BLaER1 treated with 17β-estradiol and CSF1 and Interleukin-3, amounts not matched to agents 10 nM and 100 nM (cell line): ENCODE measurements around the gene APBB2.

Experiments used
- H3K27ac ChIP-seq, 11 experiments: shearing (Covaris generic); formaldehyde crosslinking; 2 replicates each; pipeline ENCODE4 v1.8.1; 2022
- H3K27me3 ChIP-seq, 11 experiments: shearing (Covaris generic); formaldehyde crosslinking; 2 replicates each; pipeline ENCODE4 v1.8.1; 2022
- H3K36me3 ChIP-seq, 11 experiments: shearing (Covaris generic); formaldehyde crosslinking; 2 replicates each; pipeline ENCODE4 v1.8.1; 2022
- H3K4me1 ChIP-seq, 10 experiments: shearing (Covaris generic); formaldehyde crosslinking; 2 replicates each; pipeline ENCODE4 v1.8.1; 2022
- H3K4me2 ChIP-seq, 11 experiments: shearing (Covaris generic); formaldehyde crosslinking; 2 replicates each; pipeline ENCODE4 v1.8.1; 2022
- H3K4me3 ChIP-seq, 10 experiments: shearing (Covaris generic); formaldehyde crosslinking; 2 replicates each; pipeline ENCODE4 v1.8.1; 2022
- H3K9ac ChIP-seq, 11 experiments: shearing (Covaris generic); formaldehyde crosslinking; 2 replicates each; pipeline ENCODE4 v1.8.1; 2022
- H3K9me3 ChIP-seq, 11 experiments: shearing (Covaris generic); formaldehyde crosslinking; replicated peaks in 1 of 11; 2 replicates each; pipeline ENCODE4 v1.8.1; 2022
- H4K20me1 ChIP-seq, 11 experiments: shearing (Covaris generic); formaldehyde crosslinking; 2 replicates each; pipeline ENCODE4 v1.8.1; 2022
- Cebpa-rat ChIP-seq, 11 experiments: shearing (Covaris generic); IDR thresholded peaks; 2 replicates each; pipeline ENCODE4 v1.8.1; 2022

Gene APBB2

DNA sequence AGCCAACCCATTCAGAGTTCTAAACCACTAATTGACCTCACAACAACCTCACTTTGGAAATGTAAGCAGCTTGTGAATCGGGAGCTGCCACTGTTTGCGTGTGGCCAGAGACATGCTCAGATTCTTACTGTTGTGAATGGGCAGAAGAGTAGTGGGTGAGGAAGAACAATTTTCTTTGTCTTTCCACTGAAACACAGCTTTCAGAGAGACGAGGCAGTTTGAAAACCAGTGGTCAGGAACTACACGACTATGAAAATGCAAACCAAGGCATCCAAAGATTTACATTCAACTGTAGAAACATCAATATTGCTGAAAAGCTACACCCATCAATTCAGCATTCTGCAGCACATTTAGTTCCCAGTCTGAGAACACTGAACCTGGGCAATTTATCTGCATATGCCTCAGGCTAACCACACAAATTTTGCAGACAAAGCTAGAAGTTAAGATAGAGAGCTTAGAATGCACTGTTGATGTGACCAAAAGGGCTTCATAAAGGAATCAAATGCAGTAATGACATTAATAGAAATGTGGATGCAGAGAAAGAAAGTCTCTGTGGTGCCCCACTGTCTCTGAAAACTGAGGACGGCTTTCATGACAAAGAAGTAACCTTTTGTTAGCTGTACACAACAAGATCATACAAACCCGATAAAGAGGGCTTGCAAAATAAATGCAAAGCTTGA is 134.3 kb downstream of the APBB2 start:
- no peaks in the 10 kb centered on the region for H3K36me3 ChIP-seq
- no peak overlapping the region for H3K4me3 ChIP-seq
- no peak overlapping the region for H3K4me2 ChIP-seq
- H3K27ac ChIP-seq = no peak overlapping the region
- TF ChIP-seq Cebpa-rat (IDR thresholded peaks at IDR 0.05) = no peak
- H3K9me3 ChIP-seq = peaks cover 0 to 15% (median 0%) of the 10 kb centered on the region in 11 experiments; a peak in 10 of 22 replicates
- no peaks in the 10 kb centered on the region; a peak in 1 of 22 replicates for H4K20me1 ChIP-seq
- no peaks in the 10 kb centered on the region for H3K4me1 ChIP-seq
- no peaks in the 10 kb centered on the region for H3K27me3 ChIP-seq
- no peak overlapping the region for H3K9ac ChIP-seq

DNA sequence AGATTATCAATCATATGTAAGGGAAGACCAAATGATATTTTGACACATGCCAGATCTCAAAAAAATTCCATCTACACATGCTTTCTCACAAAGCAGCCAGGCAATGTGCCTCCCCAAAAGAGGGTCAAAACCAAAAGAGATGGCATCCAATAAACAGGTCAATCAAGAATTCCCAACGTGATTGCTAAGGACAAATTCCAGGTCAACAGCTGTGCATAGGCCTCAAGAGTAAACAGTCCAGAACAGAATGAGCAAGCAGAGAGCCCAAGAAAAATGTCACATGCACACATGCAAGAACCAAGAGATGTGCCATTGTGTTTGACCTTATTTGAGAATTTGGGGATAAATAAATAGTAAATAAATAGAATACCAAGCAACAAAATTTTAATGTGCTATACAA is 136.7 kb downstream of the APBB2 start:
- no peak overlapping the region for H3K9ac ChIP-seq
- no peak overlapping the region for H3K4me2 ChIP-seq
- no peak for TF ChIP-seq Cebpa-rat (IDR thresholded peaks at IDR 0.05)
- H3K27ac ChIP-seq = no peak overlapping the region
- H3K4me3 ChIP-seq = no peak overlapping the region
- H3K4me1 ChIP-seq = peaks cover 0 to 10% (median 0%) of the 10 kb centered on the region in 10 experiments; a peak in 1 of 20 replicates
- H3K27me3 ChIP-seq = no peaks in the 10 kb centered on the region
- peaks cover 0 to 11% (median 0%) of the 10 kb centered on the region in 11 experiments; a peak in 4 of 22 replicates for H3K9me3 ChIP-seq
- H4K20me1 ChIP-seq = no peaks in the 10 kb centered on the region; a peak in 1 of 22 replicates
- H3K36me3 ChIP-seq = no peaks in the 10 kb centered on the region

DNA sequence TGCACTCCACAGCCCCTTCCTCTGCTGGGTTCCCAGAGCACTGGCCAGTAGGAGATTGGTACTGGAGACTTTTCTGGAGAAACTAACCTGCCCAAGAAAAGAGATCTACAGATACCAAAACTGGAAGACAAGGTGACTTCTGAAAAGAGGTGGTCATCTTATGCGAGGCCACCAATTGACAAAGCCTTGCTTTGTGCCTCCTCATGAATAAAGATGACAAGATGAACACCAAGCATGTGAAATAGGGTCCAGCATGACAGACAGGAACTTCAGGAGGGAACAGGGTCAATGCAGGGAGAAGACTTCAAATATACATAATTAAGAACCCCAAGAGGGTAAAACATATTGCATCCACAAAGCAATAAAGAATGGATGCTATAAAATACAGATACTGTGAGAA is 137.9 kb downstream of the APBB2 start:
- no peak overlapping the region for H3K4me3 ChIP-seq
- no peaks in the 10 kb centered on the region for H3K36me3 ChIP-seq
- no peak overlapping the region for H3K9ac ChIP-seq
- no peak overlapping the region for H3K27ac ChIP-seq
- H3K4me1 ChIP-seq = peaks cover 0 to 10% (median 0%) of the 10 kb centered on the region in 10 experiments; a peak in 1 of 20 replicates
- H3K9me3 ChIP-seq = peaks cover 0 to 11% (median 0%) of the 10 kb centered on the region in 11 experiments; a peak in 3 of 22 replicates
- H4K20me1 ChIP-seq = no peaks in the 10 kb centered on the region; a peak in 1 of 22 replicates
- H3K27me3 ChIP-seq = no peaks in the 10 kb centered on the region
- H3K4me2 ChIP-seq = no peak overlapping the region
- TF ChIP-seq Cebpa-rat (IDR thresholded peaks at IDR 0.05) = no peak

DNA sequence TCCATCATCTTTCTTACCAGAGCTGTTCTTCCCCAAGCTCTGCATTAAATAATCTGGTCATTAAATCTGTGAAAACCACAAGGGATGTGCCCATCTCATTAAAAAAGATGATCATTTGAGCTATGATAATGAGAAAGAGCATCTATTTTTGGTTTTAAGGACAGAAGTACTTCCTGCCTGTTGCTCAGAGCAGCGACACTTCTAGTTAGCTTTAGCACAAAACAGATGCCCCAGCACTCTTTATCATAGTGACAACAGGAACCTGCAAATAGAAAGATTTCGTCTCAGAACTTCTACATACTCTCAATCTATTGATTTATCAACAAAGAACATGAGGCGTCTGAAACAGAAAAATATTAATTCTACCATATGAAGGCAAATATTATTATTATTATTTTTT is 140.1 kb downstream of the APBB2 start:
- no peak overlapping the region for H3K4me3 ChIP-seq
- no peak overlapping the region for H3K9ac ChIP-seq
- H3K36me3 ChIP-seq = no peaks in the 10 kb centered on the region
- H3K27me3 ChIP-seq = no peaks in the 10 kb centered on the region
- peaks cover 0 to 2% (median 0%) of the 10 kb centered on the region in 11 experiments; a peak in 2 of 22 replicates for H3K9me3 ChIP-seq
- peaks cover 0 to 10% (median 0%) of the 10 kb centered on the region in 10 experiments; a peak in 1 of 20 replicates for H3K4me1 ChIP-seq
- no peak overlapping the region for H3K27ac ChIP-seq
- H3K4me2 ChIP-seq = peak overlapping the region in 1 of 11 experiments; percentile 42; a peak in 1 of 22 replicates
- H4K20me1 ChIP-seq = peaks cover 0 to 2% (median 0%) of the 10 kb centered on the region in 11 experiments; a peak in 2 of 22 replicates
- TF ChIP-seq Cebpa-rat (IDR thresholded peaks at IDR 0.05) = no peak

DNA sequence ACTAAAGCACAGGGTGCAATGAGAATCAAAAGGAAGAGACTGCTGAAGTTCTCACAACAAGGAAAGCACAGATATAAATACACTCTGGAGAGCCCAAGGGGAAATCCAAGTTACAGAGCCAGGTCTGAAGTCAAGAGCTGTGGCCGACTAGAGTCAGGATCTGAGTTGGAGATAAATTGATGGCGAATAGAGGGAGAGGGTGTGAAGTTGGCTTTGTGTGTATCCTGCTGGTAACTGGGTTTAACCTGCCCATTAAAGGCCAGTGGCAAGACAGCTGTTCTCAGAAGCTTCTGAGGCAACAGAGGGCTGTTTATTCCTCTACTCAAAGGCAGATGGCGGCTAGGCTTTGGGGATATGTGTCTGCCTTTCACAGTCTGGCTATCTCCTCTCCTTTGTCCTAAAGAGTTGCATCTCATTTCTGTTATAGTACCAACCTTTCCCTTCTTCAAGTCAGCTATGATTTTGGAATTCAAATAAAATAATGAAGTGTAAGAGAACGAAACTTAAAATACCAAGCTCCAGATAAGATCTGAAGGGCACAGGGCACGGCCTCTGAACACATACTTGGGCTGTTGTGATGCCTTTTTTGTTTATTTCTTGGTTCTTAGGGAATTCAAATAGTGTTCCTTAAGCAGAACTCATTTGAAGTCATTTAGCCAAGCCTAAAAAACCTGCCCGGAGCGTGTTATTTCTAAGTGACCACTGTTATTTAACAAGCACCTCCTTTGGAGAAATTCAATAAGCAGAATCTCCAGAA is 142.1 kb downstream of the APBB2 start:
- Histone ChIP-seq H3K9me3 (no peaks in the 10 kb centered on the region), H3K27me3 (no peaks in the 10 kb centered on the region), H3K9ac (no peak overlapping the region), H3K4me2 (no peak overlapping the region), H3K4me3 (no peak overlapping the region), H3K27ac (no peak overlapping the region), H3K36me3 (no peaks in the 10 kb centered on the region), H4K20me1 (peaks cover 0 to 4% (median 0%) of the 10 kb centered on the region in 11 experiments; a peak in 2 of 22 replicates), H3K4me1 (peaks cover 0 to 10% (median 0%) of the 10 kb centered on the region in 10 experiments; a peak in 1 of 20 replicates)
- no peak for TF ChIP-seq Cebpa-rat (IDR thresholded peaks at IDR 0.05)

DNA sequence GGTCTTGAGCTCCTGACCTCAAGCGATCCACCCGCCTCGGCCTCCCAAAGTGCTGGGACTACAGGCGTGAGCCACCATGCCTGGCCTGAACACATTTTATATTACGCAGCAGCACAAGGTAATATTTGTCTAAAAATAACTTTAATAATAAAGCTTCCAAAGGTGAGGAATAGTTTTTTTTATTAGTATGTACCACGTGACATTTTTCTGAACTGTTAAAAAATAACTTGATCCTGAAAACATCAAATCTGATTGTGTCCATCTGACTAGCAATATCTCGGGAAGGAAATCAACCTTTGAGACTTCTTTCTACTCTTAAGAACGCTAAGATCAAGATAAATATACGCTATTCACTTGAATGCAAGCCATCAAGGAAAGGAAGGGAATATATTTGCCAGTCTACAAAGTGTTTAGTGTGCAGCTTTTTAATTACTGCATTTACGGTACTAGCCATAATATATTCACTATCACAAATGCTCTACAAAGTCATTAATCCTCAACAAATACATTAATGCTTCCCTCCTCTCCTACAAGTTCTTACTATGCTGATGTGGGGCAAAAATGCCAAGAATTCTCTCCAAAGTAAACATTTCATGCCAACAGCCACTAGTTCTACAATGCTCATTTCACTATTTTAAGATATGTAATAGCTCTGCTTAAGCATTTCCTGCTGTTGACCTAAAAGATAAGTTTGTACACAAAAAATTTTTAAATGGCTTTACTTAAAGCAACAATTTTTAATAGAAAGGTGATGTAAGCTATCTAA is 143.6 kb downstream of the APBB2 start:
- Histone ChIP-seq H4K20me1 (peaks cover 0 to 4% (median 0%) of the 10 kb centered on the region in 11 experiments; a peak in 2 of 22 replicates), H3K9ac (no peak overlapping the region), H3K4me2 (no peak overlapping the region), H3K4me1 (peaks cover 0 to 10% (median 0%) of the 10 kb centered on the region in 10 experiments; a peak in 1 of 20 replicates), H3K9me3 (no peaks in the 10 kb centered on the region), H3K4me3 (no peak overlapping the region), H3K27me3 (no peaks in the 10 kb centered on the region), H3K27ac (no peak overlapping the region), H3K36me3 (no peaks in the 10 kb centered on the region)
- no peak for TF ChIP-seq Cebpa-rat (IDR thresholded peaks at IDR 0.05)

DNA sequence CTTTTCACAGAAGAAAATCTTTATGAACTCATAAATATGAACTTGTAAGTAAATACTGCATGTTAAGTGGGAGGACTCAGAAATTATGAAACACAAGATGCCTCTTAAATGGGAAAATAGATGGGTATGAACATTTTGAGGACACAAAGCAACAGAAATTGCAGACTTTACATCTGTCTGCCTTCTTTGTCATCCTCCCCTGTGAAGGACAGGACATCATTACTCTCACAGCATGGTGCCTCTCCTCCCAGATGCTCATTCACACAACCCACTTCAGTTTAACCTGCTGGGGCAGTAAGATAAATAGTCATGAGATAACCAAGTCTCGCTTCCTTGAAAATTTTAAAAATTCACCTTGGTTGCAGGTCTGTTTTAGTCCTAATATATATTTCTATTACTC is 144.5 kb downstream of the APBB2 start:
- no peak overlapping the region for H3K4me3 ChIP-seq
- no peak overlapping the region for H3K4me2 ChIP-seq
- H4K20me1 ChIP-seq = peaks cover 0 to 4% (median 0%) of the 10 kb centered on the region in 11 experiments; a peak in 2 of 22 replicates
- peaks cover 0 to 9% (median 0%) of the 10 kb centered on the region in 10 experiments; a peak in 1 of 20 replicates for H3K4me1 ChIP-seq
- H3K9ac ChIP-seq = no peak overlapping the region
- no peaks in the 10 kb centered on the region for H3K27me3 ChIP-seq
- H3K27ac ChIP-seq = no peak overlapping the region
- H3K36me3 ChIP-seq = peaks cover 0 to 5% (median 0%) of the 10 kb centered on the region in 11 experiments; a peak in 1 of 22 replicates
- no peaks in the 10 kb centered on the region for H3K9me3 ChIP-seq
- TF ChIP-seq Cebpa-rat (IDR thresholded peaks at IDR 0.05) = no peak

DNA sequence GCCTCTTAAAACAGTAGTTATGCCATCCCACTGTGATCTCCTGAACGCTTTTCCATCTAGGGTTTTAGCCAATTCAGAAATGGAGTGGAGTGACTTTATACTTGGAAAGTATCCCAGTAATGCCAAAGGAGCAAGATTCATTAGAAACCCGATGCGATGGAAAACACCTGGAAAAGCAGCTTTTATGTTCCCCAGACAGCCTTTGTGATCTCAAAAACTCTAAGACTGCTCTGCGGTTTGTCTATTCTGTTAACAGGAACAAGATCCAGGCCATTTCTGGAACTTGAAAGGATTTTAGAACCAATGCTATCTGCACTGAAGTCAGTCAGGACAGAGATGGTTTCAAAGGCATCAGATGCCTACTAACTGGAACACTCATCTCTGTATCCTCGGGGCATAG is 145.1 kb downstream of the APBB2 start:
- no peak overlapping the region for H3K4me3 ChIP-seq
- peaks cover 0 to 3% (median 0%) of the 10 kb centered on the region in 10 experiments; a peak in 1 of 20 replicates for H3K4me1 ChIP-seq
- no peaks in the 10 kb centered on the region for H3K9me3 ChIP-seq
- no peak for TF ChIP-seq Cebpa-rat (IDR thresholded peaks at IDR 0.05)
- peaks cover 0 to 4% (median 0%) of the 10 kb centered on the region in 11 experiments; a peak in 2 of 22 replicates for H4K20me1 ChIP-seq
- H3K9ac ChIP-seq = no peak overlapping the region
- no peaks in the 10 kb centered on the region for H3K27me3 ChIP-seq
- peaks cover 0 to 7% (median 0%) of the 10 kb centered on the region in 11 experiments; a peak in 1 of 22 replicates for H3K36me3 ChIP-seq
- H3K27ac ChIP-seq = no peak overlapping the region
- H3K4me2 ChIP-seq = no peak overlapping the region
